Measurements from ENCODE around the gene ADAMTS10. TPM values are rescaled to one million over a fixed set of nuclear protein-coding genes. Genes with fewer than 3 reads are reported as not detected.

The ADAMTS10 gene
- total and polyA plus RNA-seq, 2 of the 13 experiments (the other 11 are each of a cell fraction or from before 2014, with no cell fraction given) = 0.49 to 1.7 TPM

- Histone ChIP-seq H3K4me1 (ENCODE audit: insufficient read depth, low read length) (peaks cover 40% of the 10 kb centered on the region), H3K27ac (ENCODE audit: extremely low read length, insufficient read depth, low read length) (no peak overlapping the region), H3K36me3 (replicated peaks in 1 of 2; ENCODE audit: control insufficient read depth in 1 of 2, insufficient read depth in 2 of 2, low read length in 2 of 2) (no peaks in the 10 kb centered on the region), H3K79me2 (ENCODE audit: insufficient read depth, low read length) (no peaks in the 10 kb centered on the region), H3K4me3 (replicated peaks in 1 of 3; ENCODE audit: insufficient read depth in 1 of 3, low read depth in 2 of 3, low read length in 3 of 3) (no peak overlapping the region), H2AFZ (ENCODE audit: low read length) (no peak overlapping the region), H3K4me2 (ENCODE audit: low read depth, low read length) (no peak overlapping the region), H4K20me1 (ENCODE audit: insufficient read depth, low read length) (no peaks in the 10 kb centered on the region), H3K9me3 (ENCODE audit: low read length) (no peaks in the 10 kb centered on the region), H3K27me3 (ENCODE audit: control insufficient read depth in 1 of 2, insufficient read depth in 2 of 2, low read length in 2 of 2) (peaks cover 0 to 16% of the 10 kb centered on the region in 2 experiments; a peak in 3 of 5 replicates), H3K9ac (ENCODE audit: insufficient read depth, low read depth, low read length) (no peak overlapping the region)
- in situ Hi-C loops (cut with HindIII; ENCODE audit: extremely low pct_ligation_motif_present, low pct_unique_long_range_greater_than_20kb) = no loop called here
- DNase-seq (ENCODE audit: low spot score) (peak; percentile 35), ATAC-seq (peak; percentile 55), FAIRE-seq (peak; percentile 70)
- BruUV-seq (replicated peaks) = no TSS peak
- CTCF ChIA-PET (ENCODE audit: low intra/inter-chr PET ratio, low total read pairs) = interaction anchor here (1.3 kb wide), 1 partner anchor 63 kb away, joined by 4 read pairs; no protein-coding TSS in a partner anchor
- WGBS (ENCODE audit: low lambda C conversion rate) = 18% methylated on average over 13 of the region's 17 CpGs
- intact Hi-C loops (cut with micrococcal nuclease; ENCODE audit: unreplicated experiment) = loop anchor here (10.0 kb wide), 1 partner anchor 54 kb away; no protein-coding TSS in a partner anchor
- POLR2A ChIA-PET = no interaction called here
- TF ChIP-seq HNF1B (CRISPR knock-in tag; IDR thresholded peaks at IDR 0.05) = 0 out of 2 replicates have a peak, but pooled peaks have one; percentile 22
- peak; percentile 71 for TF ChIP-seq XRCC5 (optimal IDR thresholded peaks at IDR 0.05; ENCODE audit: low read length)
- TF ChIP-seq PHF20 (CRISPR knock-in tag; IDR thresholded peaks at IDR 0.05) = no peak
- TF ChIP-seq ZNF558 (CRISPR knock-in tag; IDR thresholded peaks at IDR 0.05; ENCODE audit: borderline replicate concordance) = no peak
- TF ChIP-seq ZNF616 (CRISPR knock-in tag; IDR thresholded peaks at IDR 0.05; ENCODE audit: low read depth) = no peak
- TF ChIP-seq ETV5 (CRISPR knock-in tag; IDR thresholded peaks at IDR 0.05; ENCODE audit: borderline replicate concordance) = 0 out of 2 replicates have a peak, but pooled peaks have one; percentile 13
- TF ChIP-seq NFE2 (CRISPR knock-in tag; IDR thresholded peaks at IDR 0.05) = no peak
- TF ChIP-seq ASH2L (IDR thresholded peaks at IDR 0.05; ENCODE audit: insufficient read length, low read depth, low read length) = no peak
- TF ChIP-seq FOXK2 (IDR thresholded peaks at IDR 0.05) = no peak
- no peak for TF ChIP-seq ZSCAN30 (CRISPR knock-in tag; IDR thresholded peaks at IDR 0.05)
- TF ChIP-seq ERF (CRISPR knock-in tag; IDR thresholded peaks at IDR 0.05) = no peak
- peak; percentile 63; the same call in 1 of the 2 replicates for TF ChIP-seq EZH2 (conservative IDR thresholded peaks at IDR 0.05; ENCODE audit: low read depth, low read length)
- TF ChIP-seq SOX6 (IDR thresholded peaks at IDR 0.05) = no peak
- 0 out of 2 replicates have a peak, but pooled peaks have one; percentile 10 for TF ChIP-seq SOX6 (CRISPR knock-in tag; IDR thresholded peaks at IDR 0.05)
- TF ChIP-seq NR1H2 (CRISPR knock-in tag; IDR thresholded peaks at IDR 0.05; ENCODE audit: borderline replicate concordance, low read depth) = no peak
- TF ChIP-seq, protein P1, sequence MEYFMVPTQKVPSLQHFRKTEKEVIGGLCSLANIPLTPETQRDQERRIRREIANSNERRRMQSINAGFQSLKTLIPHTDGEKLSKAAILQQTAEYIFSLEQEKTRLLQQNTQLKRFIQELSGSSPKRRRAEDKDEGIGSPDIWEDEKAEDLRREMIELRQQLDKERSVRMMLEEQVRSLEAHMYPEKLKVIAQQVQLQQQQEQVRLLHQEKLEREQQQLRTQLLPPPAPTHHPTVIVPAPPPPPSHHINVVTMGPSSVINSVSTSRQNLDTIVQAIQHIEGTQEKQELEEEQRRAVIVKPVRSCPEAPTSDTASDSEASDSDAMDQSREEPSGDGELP (IDR thresholded peaks at IDR 0.05; ENCODE audit: borderline replicate concordance, low read depth) = no peak
- no peak for TF ChIP-seq KMT2B (CRISPR knock-in tag; IDR thresholded peaks at IDR 0.05)
- no peak for TF ChIP-seq GFI1 (CRISPR knock-in tag; IDR thresholded peaks at IDR 0.05; ENCODE audit: borderline replicate concordance)
- TF ChIP-seq SRF (IDR thresholded peaks at IDR 0.05; ENCODE audit: low read depth, low read length) = no peak
- TF ChIP-seq ZFAT (CRISPR knock-in tag; conservative IDR thresholded peaks at IDR 0.05) = no peak
- TF ChIP-seq, protein P2, sequence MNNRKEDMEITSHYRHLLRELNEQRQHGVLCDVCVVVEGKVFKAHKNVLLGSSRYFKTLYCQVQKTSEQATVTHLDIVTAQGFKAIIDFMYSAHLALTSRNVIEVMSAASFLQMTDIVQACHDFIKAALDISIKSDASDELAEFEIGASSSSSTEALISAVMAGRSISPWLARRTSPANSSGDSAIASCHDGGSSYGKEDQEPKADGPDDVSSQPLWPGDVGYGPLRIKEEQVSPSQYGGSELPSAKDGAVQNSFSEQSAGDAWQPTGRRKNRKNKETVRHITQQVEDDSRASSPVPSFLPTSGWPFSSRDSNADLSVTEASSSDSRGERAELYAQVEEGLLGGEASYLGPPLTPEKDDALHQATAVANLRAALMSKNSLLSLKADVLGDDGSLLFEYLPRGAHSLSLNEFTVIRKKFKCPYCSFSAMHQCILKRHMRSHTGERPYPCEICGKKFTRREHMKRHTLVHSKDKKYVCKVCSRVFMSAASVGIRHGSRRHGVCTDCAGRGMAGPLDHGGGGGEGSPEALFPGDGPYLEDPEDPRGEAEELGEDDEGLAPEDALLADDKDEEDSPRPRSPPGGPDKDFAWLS (CRISPR knock-in tag; IDR thresholded peaks at IDR 0.05; ENCODE audit: borderline replicate concordance) = no peak
Observed at GRCh38 chr19:8578642-8579265, 31.8 kb downstream of the ADAMTS10 start.

All from HepG2 (cell line).